ENCODE results near the gene CNTN5.

GRCh38 chr11:100367892-100368291 is 1347.1 kb downstream of the CNTN5 start:
- no peak for TF ChIP-seq CTCF (IDR thresholded peaks at IDR 0.05)
- TF ChIP-seq POLR2A (IDR thresholded peaks at IDR 0.05) = no peak

Data from uterus (tissue), 2 donors.